SK-N-DZ (cell line): ENCODE data around the gene PSEN1.

ENCODE experiments used
- DNase-seq: peaks from one replicate; pipeline ENCODE4 v3.0.0-alpha.2; 2015; ENCODE audit warnings: low spot score

PSEN1 gene

DNA sequence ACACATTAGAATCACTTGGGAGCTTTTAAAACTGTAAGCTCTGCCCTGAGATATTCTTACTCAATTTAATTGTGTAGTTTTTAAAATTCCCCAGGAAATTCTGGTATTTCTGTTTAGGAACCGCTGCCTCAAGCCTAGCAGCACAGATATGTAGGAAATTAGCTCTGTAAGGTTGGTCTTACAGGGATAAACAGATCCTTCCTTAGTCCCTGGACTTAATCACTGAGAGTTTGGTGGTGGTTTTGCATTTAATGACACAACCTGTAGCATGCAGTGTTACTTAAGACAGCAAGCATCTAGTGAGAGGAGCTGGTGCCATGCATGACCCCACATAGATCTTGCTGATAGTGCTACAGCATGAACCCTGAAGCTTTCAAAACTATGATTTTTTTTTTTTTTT is 81.1 kb downstream of the PSEN1 start:
- DNase-seq: no peak

DNA sequence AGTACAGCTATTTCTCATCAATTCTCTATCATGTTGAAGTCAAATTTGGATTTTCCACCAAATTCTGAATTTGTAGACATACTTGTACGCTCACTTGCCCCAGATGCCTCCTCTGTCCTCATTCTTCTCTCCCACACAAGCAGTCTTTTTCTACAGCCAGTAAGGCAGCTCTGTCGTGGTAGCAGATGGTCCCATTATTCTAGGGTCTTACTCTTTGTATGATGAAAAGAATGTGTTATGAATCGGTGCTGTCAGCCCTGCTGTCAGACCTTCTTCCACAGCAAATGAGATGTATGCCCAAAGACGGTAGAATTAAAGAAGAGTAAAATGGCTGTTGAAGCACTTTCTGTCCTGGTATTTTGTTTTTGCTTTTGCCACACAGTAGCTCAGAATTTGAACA is 83.8 kb downstream of the PSEN1 start:
- DNase-seq: no peak

DNA sequence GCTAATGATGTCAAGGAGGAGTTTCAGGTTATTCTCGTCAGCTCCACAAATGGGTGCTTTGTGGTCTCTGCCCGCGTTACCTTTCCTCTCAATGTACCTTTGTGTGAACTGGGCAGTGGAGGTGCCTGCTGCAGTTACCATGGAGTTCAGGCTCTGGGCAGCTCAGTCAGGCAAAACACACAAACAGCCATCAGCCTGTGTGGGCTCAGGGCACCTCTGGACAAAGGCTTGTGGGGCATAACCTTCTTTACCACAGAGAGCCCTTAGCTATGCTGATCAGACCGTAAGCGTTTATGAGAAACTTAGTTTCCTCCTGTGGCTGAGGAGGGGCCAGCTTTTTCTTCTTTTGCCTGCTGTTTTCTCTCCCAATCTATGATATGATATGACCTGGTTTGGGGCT is 84.3 kb downstream of the PSEN1 start:
- no peak for DNase-seq

DNA sequence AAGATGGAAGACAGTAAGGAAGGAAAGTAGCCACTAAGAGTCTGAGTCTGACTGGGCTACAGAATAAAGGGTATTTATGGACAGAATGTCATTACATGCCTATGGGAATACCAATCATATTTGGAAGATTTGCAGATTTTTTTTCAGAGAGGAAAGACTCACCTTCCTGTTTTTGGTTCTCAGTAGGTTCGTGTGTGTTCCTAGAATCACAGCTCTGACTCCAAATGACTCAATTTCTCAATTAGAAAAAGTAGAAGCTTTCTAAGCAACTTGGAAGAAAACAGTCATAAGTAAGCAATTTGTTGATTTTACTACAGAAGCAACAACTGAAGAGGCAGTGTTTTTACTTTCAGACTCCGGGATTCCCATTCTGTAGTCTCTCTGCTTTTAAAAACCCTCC is 85.6 kb downstream of the PSEN1 start:
- DNase-seq: no peak

DNA sequence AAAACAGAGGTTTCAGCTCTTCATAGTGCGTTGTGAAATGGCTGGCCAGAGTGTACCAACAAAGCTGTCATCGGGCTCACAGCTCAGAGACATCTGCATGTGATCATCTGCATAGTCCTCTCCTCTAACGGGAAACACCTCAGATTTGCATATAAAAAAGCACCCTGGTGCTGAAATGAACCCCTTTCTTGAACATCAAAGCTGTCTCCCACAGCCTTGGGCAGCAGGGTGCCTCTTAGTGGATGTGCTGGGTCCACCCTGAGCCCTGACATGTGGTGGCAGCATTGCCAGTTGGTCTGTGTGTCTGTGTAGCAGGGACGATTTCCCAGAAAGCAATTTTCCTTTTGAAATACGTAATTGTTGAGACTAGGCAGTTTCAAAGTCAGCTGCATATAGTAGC is 86.7 kb downstream of the PSEN1 start:
- no peak for DNase-seq

DNA sequence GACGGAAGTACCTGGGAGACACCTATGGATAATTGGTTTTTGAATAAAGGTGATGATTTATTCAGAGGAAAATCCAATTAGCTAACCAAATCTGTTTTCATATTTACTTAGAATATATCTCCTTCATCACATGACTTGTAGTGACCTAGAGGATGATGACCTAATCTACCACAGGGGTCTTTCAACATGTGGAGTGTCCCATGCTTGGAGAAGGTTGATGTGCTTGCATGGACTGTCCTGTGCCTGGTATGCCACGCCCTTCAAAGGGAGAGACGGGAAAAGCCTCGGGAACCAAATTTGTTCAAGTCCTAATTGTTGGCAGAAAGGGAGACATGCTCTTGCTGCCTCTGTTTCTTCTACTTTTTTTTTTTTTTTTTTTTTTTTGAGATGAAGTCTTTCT is 89.2 kb downstream of the PSEN1 start:
- DNase-seq: no peak

DNA sequence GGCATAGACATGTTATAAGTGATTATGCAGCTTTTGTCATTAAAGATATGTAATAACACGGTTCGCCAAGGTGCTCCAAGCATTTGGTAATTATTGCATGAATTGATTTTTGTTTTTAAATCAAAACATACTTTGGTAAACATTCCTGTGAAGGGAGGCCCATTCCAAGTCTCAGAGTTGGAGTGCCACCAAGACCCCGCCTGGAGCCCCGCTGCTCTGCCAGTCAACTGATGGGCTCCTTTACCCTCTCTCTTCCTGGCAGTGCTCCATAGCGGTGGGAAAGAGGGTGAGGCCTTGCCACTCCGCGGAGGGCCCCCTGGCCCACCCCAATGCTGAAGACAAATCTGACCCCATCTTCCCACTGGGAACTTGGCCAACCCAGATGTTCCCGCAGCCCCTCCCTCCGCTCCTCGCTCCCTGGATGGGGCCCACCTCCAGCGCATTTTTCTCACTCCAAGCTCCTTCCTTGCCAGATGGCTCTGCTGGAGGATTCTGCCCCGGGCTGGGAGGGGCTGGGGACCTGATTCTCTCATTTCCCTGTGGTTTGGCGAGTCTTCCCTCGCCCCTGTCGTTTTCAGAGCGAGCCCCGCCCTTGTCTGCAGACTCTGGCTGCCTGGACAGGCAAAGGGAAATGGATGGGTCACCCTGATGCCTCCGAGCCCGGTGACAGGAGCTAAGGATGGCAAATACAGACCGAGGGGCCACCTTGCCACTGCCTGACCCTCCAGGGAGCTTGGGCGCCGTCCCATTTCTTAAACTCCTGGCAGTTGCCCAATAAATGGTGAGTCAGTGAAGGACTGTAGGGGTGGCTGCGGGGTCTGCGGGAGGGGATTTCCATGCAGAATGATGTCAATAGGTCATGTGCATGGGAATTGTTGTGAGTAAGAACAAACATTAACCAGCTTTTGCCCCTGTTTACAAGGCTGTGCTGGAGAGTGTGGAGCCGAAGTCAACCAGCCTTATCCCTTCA is 91.8 kb downstream of the PSEN1 start:
- no peak for DNase-seq

DNA sequence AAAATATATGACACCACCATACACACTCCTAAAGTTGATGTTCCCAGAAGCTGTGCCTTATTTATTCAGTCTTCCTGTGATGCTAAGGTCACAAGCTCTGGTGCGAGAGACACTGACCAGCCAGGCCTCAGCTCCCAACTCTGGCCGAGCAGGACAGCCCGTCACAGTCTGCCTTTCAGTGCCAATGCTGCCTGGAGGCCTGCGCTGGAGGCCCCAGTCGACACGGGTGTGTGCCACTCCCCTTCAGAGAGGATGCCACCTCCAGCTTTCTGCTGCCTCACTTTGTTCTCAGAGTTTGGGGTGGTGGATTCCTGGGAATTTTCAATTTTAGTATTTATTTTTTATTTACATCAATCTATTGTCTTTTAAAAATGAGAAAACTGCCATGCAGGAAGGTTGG is 93.7 kb downstream of the PSEN1 start:
- DNase-seq: no peak

DNA sequence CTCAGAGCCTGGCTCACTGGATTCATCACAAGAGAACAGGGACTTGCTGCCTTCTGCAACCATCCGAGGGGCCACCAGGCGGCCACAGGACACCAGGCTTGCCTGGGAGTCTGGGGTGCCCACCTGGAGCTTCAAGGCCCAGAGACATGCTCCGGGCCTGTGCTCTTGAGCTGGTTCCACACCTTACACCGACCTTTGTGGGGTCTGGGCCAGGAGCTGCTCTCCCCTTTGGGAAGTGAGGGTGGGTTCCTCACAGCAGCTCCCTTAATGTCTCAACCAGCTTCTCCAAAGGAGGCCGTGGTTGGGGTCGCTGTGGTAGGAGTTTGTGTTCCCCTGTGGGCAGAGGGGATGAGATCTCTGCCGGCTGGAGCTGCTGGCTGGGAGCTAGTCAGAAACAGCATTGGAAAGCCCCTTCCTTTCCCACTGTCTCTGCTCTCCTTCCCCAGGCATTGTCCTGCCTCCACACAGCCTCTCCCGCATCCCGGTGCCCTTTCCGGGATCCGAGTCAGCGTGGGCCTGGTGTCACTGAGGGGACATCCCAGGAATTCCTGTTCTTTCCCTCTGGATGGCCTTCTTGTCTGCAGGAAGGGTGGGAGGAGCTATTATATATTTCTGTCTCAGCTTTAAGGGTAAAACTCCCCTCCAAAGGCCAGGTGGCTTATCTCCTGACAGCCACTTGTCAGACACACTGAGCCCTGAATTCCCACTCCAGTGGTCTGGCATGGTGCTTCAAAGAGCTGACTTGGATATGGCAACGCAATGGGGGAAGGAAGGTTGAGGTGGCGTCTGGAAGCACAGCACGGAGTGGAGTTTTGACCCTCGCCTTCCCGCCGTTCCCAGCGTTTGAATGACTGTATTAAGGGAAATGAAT is 95.9 kb downstream of the PSEN1 start:
- DNase-seq: peak; percentile 61

DNA sequence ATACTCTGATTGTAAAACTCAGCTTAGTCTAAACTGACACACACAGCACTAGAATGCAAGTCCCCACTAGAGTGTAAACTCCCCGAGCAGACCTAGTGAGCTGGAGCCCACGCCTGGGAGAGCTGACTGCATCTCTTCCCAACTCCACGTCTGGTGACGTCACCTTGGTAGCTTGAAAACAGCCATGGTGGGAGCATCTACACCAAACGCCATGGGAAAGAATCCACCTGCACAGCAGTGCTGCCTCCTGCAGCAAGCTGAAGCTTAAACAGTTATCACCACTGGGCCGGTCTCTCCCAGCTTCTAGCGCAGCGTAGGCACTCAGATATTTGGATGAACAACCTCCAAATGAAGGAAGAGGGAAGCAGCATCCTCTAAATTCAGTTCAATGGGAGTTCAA is 96.7 kb downstream of the PSEN1 start:
- no peak for DNase-seq

DNA sequence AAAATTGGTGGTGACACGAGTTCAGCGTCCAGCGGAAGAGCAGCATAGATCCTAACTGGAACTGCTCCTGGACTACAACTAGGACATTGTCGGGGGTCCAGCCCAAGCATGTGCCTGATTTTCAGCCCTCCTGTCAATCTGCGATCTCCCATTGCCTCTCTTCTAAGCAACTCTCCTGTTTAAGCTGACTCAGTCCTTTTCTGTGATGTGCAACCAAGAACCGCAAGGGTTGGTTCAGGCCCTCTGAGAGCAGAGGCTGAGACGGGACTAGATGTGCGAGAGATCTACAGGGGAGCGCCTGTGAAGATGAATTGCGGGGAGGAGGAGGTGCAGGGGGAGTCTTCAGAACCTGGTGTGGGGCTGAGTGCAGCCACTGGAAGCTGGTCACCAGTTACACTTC is 97.3 kb downstream of the PSEN1 start:
- DNase-seq: no peak

DNA sequence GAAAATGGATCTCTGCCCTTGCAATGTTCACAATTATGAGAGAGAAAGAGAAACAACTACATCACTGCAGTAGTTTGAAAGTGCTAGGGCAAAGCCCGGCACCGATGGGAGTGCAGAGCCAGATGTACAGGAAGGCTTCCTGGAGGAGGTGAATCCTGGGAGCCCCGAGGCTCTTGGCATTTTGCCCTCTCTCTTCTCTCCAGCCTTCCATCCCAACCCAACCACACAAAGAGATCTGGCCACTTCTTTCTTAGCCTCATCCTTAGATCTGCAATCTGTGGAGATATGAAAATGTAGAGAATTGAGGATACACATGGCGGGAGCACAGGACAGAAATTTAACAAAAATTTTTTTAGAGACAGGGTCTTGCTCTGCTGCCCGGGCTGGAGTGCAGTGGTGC is 97.7 kb downstream of the PSEN1 start:
- DNase-seq: no peak

DNA sequence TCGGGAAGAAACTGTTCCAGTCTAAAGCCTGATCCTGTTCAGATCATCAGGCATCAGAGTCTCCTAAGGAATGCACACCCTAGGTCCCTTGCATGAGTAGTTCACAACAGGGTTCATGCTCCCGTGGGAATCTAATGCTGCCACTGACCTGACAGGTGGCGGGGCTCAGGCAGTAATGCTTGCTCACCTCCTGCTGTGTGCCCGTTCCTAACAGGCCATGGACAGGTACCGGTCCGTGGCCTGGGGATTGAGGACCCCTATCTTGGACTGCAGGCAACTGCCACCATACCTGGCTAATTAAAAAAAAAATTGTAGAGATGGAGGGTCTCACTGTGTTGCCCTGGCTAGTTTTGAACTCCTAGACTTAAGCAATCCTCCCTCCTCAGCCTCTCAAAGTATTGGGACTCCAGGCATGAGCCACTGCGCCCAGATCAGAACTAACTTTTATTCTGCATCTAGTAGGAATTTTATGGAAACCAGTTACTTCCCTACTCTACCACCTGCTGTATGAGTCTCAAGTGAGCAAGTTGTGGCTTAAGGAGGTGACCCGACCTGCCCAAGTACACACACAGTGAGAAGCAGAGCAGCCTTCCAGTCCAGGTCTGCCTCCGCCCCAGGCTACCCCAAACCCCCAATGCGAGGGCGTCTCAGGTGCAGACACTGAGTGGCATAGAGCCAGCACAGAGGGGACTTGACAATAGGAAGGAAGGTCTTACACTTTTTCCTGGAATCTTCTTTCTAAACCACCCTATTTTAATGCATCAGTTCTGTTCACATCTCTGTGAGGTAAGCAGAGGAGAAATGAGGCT is 98.5 kb downstream of the PSEN1 start:
- no peak for DNase-seq

DNA sequence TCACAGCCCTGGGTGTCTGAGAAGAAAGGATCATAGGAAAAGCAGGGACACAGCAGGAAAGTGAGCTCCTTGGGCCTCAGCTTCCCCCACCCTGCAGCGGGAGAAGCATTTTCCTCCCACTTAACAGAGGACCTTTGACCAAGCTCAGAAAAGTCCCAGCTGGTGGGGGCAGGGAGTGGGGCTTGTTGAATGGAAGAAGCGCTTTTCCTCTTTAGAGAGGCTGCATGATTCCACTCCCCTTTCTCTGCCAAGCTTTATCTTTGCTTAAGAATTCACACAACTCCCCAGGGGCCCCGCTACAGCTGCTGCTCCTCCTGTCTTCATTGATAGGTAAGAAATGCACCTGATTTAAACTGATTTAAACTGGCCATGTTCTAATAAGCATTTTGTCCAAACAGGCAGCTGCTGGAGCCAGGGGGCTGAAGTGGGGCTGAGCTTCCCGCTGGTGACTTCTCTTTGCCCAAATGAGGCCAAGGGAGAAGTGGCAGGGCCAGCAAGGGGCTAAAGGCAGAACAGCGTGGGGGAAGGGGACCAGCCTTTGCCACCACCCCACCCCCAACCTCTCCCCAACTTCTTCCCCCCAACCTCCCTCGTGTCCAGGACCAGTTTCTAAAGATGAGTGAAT is 99.3 kb downstream of the PSEN1 start:
- DNase-seq: no peak

DNA sequence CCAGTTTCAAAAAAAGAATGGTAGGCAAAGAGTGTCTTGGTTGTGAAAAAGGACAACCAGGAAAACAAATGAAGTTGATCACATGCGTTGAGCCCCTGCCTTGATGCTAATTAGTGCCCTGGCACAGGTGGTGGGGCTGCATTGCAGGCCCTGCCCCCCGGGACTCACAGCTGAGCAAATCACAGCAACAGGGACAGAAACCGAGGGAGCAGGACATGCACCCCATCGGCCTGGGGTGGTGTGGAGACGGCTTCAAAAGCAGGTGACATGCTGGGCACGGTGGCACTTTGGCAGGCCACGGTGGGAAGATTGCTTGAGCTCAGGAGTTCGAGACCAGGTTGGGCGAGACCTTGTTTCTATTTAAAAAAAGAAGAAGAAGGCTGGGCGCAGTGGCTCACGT is 99.8 kb downstream of the PSEN1 start:
- no peak for DNase-seq

DNA sequence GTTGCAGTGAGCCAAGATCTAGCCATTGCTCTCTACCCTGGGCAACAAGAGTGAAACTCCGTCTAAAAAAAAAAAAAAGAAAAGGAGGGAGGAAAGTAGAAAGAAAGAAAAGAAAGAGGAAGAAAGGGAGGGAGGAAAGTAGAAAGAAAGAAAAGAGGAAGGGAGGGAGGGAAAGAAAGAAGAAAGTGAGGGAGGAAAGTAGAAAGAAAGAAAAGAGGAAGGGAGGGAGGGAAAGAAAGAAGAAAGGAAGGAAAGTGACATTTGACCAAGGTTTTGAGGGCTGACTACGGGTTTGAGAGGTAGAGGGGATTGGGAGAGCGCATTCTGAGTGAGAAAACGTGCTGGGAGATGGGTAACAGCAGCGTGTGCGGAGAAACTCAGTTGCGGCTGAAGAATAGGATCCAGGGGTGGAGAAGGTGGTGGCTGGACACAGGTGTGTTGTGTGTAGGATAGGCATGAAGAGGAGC is 100.5 kb downstream of the PSEN1 start:
- no peak for DNase-seq

DNA sequence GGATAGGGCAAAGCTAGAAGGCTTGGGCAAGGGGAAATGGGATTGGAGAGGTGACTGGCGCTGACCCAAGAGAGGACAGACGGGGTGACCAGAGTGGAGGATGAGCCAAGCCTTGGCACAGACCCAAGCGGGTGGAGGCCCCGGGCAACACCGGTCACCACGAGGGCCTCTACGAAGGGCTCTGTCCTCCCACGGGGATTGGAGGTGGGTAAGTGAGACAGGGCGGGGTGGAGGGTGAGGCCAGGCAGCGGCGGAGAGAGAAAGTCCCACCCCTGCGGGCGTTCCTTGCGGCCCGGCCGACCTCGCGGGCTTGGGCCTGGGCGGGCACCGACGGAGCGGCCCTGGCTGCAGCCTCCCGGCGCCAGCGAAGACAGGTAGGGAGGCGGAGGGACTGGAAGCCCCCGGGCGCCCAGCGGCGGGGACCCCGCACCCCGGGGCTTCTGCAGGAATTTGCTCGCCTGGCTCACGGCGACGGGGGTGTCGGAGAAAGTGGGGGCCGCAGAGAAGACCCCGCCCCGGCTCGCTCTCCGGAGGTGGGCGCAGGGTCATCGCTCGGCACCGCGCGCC is 101.0 kb downstream of the PSEN1 start, which contains the start of gene PAPLN:
PAPLN (plus strand) TSS at position 288 of the 567 bp plus-strand sequence. CDS start 2,273 bp downstream, outside the sequence.
- no peak for DNase-seq

DNA sequence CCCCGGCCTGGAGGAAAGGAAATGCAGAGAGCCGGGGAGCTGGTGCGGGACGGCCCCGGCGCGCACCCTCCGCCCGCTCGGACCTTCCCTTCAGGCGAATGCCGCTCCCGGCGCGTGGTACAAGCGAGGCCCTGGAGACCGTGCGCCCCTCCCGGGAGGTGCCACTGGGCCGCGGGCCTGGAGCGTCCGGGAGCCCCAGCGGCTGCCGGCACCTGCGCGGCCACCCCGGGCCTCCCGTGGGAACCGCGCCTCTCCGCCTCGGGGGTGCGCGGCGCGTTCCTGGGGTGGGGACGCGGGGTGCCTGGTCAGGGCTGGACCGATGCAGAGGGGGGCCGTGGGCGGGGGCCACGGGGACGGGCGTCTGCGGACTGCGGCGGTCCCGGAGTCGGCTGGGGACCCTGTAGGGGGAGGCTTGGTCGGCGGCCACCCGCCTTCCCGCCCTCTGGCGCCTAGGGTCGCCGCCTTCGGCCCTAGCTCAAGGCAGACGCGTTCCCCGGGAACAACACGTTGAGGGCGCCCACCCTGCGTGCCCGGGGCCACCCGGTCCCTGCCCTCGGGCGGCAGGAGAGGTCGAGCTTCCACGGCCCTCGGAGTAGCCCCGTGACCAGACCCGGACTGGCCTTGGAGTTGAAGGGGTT is 101.6 kb downstream of the PSEN1 start:
- DNase-seq: no peak

DNA sequence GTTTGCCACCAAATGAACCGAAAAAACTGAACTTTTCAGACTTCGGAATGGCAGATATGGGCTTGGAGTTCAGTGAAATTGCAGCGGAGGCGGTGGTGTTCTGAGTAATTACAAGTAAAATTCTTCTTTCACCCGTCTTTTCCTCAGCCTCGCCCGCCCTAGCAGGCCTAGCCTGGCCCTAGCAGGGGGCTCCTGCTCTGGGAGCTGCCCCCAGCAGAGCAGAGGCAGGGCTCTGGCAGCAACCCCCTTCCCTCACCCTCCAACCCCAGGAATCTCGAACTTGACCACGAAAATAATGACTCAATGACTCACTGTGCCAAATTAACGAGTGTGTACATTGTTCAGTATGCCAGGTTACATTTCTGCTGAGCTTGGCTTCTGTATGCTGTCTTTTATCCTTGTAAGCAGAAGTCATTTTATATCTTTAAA is 102.1 kb downstream of the PSEN1 start:
- no peak for DNase-seq

DNA sequence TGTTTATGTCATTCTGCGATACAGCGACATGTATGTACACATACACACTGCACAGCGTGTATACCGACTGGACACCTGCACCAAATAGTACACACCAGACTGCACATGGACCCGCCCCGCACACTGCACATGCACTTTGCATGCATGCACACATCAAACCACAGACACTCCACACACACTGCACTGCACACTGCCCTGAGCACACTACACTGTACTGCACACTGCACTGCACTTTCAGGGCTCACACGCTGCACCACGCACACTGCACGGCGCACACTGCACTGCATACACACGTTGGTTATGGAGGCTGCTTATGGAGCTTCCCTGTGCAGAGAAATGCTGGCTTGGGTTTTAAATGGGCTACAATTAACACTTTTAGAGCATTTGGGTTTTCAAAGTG is 102.6 kb downstream of the PSEN1 start:
- no peak for DNase-seq
